ENCODE measurements around the gene TDRD7. TPM values are rescaled to one million over a fixed set of nuclear protein-coding genes. Genes with fewer than 3 reads are reported as not detected.

TDRD7 gene
- total RNA-seq, 1 donor from 2014 or later: 8.1 TPM

DNA sequence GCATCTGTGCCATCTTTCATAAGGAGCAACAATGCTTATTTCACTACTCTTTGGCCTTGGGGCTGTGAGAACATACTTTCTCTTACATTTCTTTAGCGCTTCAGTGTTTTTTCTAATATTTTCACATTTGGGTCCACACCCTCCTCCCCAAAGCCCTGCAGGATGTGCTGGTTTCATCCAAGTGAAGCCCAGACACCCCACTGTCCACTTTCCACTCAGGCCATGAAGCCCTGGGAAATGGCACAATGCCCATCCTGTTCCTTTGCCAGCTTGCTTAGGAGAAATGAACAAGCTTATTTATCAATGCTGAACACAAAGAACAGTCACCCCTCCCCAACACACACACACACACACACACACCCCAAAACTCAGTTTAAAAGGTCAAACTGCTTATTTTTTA is 72.2 kb downstream of the TDRD7 start:
- H3K4me1 Mint-ChIP-seq: no peaks in the 10 kb centered on the region
- H3K9me3 Mint-ChIP-seq: peaks cover 9% of the 10 kb centered on the region
- H3K27ac Mint-ChIP-seq: no peak overlapping the region

DNA sequence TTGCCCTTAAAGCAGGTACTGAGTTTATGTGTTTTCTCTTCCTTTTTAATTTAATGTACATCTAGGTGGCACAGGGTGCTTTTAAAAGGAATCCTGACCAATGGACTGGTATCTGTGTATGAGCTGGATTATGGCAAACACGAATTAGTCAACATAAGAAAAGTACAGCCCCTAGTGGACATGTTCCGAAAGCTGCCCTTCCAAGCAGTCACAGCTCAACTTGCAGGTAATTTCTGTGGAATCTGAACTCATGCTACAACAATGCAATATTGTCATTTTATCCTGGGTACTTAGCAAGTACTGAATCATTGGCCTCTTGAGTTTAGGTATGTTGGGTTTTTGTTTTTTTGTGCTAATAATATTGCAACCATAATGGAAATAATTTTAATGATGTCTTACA is 75.2 kb downstream of the TDRD7 start:
- Histone ChIP-seq H3K4me3 (no peak overlapping the region), H2AFZ (replicated peaks) (no peak overlapping the region), H3K4me1 (no peaks in the 10 kb centered on the region), H3K36me3 (peaks cover 5% of the 10 kb centered on the region), H3K4me2 (no peak overlapping the region), H3K79me2 (ENCODE audit: low read depth) (no peaks in the 10 kb centered on the region), H3K27ac (no peak overlapping the region), H3K9ac (no peak overlapping the region), H3K9me3 (ENCODE audit: low read depth) (peaks cover 12% of the 10 kb centered on the region), H3F3A (ENCODE audit: low read depth) (no peaks in the 10 kb centered on the region), H4K20me1 (ENCODE audit: low read depth) (no peaks in the 10 kb centered on the region), H3K27me3 (no peaks in the 10 kb centered on the region)
- Mint-ChIP-seq H3K27ac (no peak overlapping the region), H3K36me3 (no peaks in the 10 kb centered on the region), H3K27me3 (ENCODE audit: insufficient read depth, low read depth) (no peaks in the 10 kb centered on the region), H3K4me1 (no peaks in the 10 kb centered on the region), H3K4me3 (no peak overlapping the region), H3K9me3 (peaks cover 8% of the 10 kb centered on the region)
- no peak for TF ChIP-seq EZH2phosphoT487 (IDR thresholded peaks at IDR 0.05)
- TF ChIP-seq, protein P1, sequence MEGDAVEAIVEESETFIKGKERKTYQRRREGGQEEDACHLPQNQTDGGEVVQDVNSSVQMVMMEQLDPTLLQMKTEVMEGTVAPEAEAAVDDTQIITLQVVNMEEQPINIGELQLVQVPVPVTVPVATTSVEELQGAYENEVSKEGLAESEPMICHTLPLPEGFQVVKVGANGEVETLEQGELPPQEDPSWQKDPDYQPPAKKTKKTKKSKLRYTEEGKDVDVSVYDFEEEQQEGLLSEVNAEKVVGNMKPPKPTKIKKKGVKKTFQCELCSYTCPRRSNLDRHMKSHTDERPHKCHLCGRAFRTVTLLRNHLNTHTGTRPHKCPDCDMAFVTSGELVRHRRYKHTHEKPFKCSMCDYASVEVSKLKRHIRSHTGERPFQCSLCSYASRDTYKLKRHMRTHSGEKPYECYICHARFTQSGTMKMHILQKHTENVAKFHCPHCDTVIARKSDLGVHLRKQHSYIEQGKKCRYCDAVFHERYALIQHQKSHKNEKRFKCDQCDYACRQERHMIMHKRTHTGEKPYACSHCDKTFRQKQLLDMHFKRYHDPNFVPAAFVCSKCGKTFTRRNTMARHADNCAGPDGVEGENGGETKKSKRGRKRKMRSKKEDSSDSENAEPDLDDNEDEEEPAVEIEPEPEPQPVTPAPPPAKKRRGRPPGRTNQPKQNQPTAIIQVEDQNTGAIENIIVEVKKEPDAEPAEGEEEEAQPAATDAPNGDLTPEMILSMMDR (IDR thresholded peaks at IDR 0.05): peak; percentile 32
- no peak for TF ChIP-seq EZH2 (IDR thresholded peaks at IDR 0.05)
- no peak for DNase-seq (ENCODE audit: low spot score)

More for the DNA sequence above, 72.2 kb downstream of the TDRD7 start:
- Histone ChIP-seq H2AFZ (replicated peaks) (no peak overlapping the region), H3K9ac (no peak overlapping the region), H3K27me3 (no peaks in the 10 kb centered on the region), H3K36me3 (peaks cover under 1% of the 10 kb centered on the region), H3F3A (ENCODE audit: low read depth) (no peaks in the 10 kb centered on the region), H3K9me3 (ENCODE audit: low read depth) (peaks cover 12% of the 10 kb centered on the region), H3K79me2 (ENCODE audit: low read depth) (no peaks in the 10 kb centered on the region), H3K4me1 (no peaks in the 10 kb centered on the region), H3K27ac (no peak overlapping the region), H3K4me2 (no peak overlapping the region), H3K4me3 (no peak overlapping the region), H4K20me1 (ENCODE audit: low read depth) (no peaks in the 10 kb centered on the region)
- Mint-ChIP-seq H3K36me3 (no peaks in the 10 kb centered on the region), H3K27me3 (ENCODE audit: insufficient read depth, low read depth) (peaks cover 2% of the 10 kb centered on the region), H3K4me3 (no peak overlapping the region)
- no peak for TF ChIP-seq EZH2phosphoT487 (IDR thresholded peaks at IDR 0.05)
- no peak for TF ChIP-seq EZH2 (IDR thresholded peaks at IDR 0.05)
- TF ChIP-seq, protein P1 (IDR thresholded peaks at IDR 0.05): no peak
- DNase-seq (ENCODE audit: low spot score): no peak

DNA sequence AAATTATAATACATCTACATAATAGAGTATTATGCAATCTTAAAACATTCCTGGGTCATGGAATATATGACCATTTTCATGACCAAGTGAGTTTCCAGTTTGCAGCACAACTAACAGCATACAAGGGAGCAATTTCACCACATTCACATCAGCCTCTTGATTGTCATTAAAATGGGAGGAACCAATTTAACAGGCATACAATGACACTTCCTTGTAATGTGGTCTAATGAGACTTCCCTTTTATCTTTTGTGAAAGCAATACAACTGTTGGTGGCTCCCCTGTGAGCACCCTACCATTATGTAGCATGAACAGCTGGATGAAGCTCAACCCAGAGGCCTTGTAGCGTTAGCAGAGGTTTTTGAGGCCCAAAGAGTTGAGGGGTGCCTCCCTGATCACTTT is 76.0 kb downstream of the TDRD7 start:
- Histone ChIP-seq H3K79me2 (ENCODE audit: low read depth) (no peaks in the 10 kb centered on the region), H3K4me3 (no peak overlapping the region), H4K20me1 (ENCODE audit: low read depth) (no peaks in the 10 kb centered on the region), H3K36me3 (peaks cover 5% of the 10 kb centered on the region), H2AFZ (replicated peaks) (no peak overlapping the region), H3K9ac (no peak overlapping the region), H3K9me3 (ENCODE audit: low read depth) (peaks cover 12% of the 10 kb centered on the region), H3K27ac (no peak overlapping the region), H3K27me3 (no peaks in the 10 kb centered on the region), H3F3A (ENCODE audit: low read depth) (no peaks in the 10 kb centered on the region), H3K4me1 (no peaks in the 10 kb centered on the region), H3K4me2 (no peak overlapping the region)
- TF ChIP-seq EZH2 (IDR thresholded peaks at IDR 0.05) (no peak), EZH2phosphoT487 (IDR thresholded peaks at IDR 0.05) (no peak)
- TF ChIP-seq, protein P1 (IDR thresholded peaks at IDR 0.05): no peak
- no peak for DNase-seq (ENCODE audit: low spot score)
- no peaks in the 10 kb centered on the region for H3K36me3 Mint-ChIP-seq
- H3K4me3 Mint-ChIP-seq: no peak overlapping the region
- H3K27ac Mint-ChIP-seq: no peak overlapping the region
- peaks cover 6% of the 10 kb centered on the region for H3K9me3 Mint-ChIP-seq
- no peaks in the 10 kb centered on the region for H3K27me3 Mint-ChIP-seq (ENCODE audit: insufficient read depth, low read depth)
- H3K4me1 Mint-ChIP-seq: no peaks in the 10 kb centered on the region

Data from neural progenitor cell (in vitro differentiated cells).